ENCODE measurements around the gene TBXA2R.
"Not testable (repeated sequence)": the region's sequence is repeated elsewhere in the genome, so short reads cannot be mapped to it uniquely, and the experiment has no call there.

Gene TBXA2R

DNA sequence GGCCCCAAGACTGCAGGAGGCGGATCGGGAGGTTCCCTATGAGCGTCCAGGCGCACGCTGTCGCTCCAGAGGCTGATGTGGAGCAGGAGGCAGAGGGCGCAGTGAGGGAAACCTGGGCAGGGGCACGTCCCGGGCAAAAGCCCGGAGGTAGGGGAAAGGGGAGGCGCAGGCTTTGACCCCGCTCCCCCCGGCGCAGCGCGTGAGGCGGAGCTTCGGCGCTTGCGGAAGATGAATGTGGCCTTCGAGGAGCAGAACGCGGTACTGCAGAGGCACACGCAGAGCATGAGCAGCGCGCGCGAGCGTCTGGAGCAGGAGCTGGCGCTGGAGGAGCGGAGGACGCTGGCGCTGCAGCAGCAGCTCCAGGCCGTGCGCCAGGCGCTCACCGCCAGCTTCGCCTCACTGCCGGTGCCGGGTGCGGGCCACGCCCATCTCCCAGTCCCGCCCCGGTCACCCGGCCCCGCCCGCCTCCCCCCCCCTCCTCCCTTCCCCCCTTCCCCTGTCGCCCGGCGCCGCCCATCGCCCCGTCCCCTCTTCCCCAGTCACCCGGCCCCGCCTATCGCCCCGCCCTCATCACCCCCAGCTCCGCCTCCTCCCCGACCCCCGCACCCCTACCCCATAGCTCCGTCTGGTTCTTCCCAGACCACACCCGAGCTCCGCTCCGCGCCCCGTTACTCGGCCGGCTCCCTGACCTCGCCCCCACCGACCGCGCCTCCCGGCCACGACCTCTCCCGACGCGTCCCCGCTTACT, 29.8 kb downstream of the TBXA2R start:
- DNase-seq, result no peak

DNA sequence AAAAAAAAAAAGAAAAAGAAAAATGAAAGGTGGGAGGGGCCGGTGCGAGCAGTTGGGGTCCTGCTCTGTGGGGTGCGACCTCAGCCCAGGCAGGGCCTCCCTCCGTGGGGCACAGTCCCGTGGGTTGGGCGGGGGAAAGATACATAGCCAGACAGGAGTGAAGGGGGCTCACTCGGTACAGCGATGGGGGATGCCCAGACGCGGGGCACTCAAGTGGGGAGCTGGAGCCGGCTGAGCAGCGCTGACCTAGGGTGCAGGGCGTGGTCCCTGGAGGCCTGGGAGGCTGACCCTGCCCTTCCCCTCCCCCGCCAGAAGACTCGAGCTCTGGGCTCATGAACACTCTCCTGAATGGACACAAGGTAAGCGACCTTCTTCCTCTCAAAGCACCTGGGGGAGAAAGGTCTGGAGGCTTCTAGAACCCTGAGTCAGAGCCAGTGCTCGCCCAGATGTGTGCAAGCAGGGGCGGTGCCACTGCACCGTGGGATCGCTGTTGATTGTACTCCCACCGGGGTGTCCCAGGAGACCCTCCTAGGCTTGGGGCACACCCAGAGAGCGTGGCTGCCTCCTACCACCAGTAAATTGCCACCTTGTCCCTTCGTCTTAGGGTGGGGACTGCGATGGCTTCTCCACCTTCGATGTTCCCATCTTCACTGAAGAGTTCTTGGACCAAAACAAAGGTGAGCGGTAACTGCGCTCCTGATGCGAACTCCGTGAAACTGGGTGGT, 30.6 kb downstream of the TBXA2R start:
- DNase-seq, result no peak

DNA sequence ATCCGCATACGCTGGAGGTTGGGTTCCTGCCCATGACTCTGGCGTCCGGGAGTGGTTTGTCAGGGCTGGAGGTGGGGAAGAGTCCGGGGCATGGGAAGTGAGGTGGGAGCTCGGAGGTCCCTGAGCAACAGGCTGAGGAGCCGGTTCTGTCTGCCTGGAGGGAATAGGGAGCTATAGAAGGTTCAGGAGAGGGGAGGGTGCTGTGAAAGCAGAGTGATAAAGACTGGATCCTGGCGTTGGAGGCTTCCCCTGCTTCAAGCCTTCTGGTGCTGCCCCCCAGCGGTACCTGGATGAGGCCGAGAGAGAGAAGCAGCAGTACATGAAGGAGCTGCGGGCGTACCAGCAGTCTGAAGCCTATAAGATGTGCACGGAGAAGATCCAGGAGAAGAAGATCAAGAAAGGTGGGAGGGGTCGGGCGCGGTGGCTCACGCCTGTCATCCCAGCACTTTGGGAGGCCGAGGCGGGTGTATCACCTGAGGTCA, 31.4 kb downstream of the TBXA2R start:
- DNase-seq, result no peak

DNA sequence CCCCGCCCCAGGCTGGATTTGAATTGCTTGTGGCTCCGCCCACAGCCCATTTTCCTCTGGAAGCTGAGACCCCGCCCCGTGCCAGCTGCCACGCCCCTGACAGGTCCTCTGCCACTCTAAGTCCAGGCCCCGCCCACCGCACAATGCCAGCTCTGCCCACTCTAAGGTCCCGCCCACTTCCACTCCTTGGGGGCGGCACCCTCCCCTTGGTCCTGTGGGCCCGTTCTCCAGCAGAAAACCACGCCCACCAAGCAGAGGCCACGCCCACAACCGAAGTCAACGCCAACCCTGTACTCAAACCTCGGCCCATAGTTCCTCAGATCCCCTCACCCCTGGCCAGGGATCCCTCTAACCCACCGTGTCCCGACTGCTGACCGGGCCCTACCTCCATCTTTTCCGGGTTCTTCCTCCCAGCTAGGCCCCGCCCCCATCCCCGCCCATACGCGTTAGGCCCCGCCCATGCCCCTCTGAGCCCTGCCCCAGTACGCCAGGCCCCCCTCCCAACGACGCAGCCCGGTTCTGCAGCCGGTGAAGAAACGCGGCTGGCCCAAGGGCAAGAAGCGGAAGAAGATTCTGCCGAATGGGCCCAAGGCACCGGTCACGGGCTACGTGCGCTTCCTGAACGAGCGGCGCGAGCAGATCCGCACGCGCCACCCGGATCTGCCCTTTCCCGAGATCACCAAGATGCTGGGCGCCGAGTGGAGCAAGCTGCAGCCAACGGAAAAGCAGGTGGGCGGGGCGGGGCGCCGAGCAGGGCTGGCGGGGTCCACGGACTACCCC, 32.6 kb downstream of the TBXA2R start:
- peak; percentile 71 to 83 for DNase-seq

DNA sequence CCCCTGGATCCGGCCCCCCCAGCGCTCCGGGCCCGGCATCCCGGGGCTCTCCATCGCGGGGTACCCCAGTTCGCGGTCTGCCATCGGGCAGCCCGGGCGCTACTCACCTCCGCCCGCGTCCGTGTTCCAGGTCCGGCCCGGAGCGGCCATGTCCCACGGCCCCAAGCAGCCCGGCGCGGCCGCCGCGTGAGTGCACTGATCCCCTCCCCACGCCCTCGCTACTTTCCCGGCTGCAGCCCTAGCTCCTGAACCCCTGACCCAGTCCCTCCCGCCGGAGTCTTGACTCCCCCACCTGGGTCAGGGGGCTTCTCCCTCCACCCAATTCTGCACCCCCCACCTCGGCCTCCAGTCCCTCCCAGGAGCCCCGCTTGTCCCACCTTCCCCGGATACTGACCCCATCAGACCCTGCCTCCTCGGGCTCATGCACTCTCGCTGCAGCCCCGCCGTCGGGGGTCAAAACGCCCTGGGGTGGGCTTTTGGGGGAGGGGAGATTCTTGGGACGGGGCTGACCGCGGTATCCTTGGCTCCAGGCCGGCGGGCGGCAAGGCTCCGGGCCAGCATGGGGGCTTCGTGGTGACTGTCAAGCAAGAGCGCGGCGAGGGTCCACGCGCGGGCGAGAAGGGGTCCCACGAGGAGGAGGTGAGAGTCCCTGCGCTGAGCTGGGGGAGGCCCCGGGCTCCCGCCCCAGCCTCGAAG, 33.4 kb downstream of the TBXA2R start:
- DNase-seq, result no peak

DNA sequence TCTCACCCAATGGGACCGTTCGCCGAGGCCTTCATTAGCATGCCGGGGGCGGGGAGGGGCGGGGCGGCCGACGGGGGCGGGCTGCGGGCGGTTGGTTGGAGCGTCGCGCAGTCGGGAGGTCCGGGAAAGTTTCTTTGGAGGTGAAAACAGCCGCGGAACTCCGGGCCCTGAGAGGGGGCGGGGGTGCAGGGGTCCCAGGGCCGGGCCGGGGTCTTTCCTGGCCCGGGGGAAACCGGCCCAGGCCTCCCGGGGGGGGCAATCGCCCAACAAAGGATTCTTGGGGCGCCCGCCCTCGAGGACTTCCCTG, 33.9 kb downstream of the TBXA2R start, which contains the start of gene HMG20B:
TSS of gene HMG20B (plus strand) at position 90 of the 307 bp plus-strand sequence. CDS start 366 bp downstream, outside the sequence.
- no peak for DNase-seq

DNA sequence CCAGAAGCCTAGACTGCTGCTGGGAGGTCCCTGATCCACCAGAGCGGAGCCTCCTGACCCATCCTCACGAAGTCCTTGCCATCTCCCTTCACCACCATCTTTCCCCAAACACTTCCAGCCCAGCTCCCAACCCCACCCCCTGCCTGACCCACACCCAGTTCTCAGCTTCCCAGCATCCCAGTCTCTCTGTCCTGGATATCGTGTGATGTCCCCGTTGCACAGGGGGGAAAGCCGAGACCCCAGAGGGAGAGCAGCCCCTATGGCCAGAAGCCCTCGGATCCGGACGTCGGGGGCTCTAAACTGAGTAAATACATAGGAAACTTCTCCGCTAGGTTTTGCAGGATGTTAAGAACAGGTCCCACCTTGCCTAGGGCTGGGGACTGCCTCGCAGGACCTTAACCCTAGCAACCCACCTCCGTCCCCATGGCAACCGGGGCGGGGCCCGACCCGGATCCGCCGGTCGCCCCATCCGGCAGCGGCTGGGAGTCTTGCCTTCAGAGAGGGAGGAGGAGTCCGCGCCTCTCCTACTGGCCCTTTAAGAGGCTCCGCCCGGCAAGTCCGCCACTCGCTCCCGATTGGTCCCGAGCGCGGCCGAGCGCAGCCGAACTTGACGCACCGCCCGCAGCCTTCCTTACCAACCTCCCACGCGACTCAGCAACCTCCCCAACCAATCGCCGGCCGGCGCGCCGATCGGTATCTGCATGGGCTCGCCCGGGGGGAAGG, 34.4 kb downstream of the TBXA2R start:
- peak; percentile 99 for DNase-seq

DNA sequence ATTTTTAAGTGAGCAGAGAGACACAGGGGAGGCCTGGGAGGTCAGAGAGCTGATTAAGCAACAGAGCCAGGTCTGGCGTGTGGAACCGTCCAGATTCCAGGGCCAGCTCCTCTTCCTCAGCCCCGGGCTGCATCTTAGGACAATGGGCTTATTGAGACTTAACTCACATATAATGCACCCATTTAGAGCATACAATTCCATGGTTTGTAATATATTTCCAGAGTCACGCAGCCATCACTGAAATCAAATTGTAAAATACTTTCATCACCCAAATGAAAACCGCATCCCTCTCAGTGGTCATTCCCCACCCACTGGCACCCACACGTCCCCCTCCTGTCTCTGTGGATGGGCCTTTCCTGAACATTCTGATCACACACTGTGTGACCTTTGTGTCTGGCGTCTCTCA, 36.1 kb downstream of the TBXA2R start:
- DNase-seq, result no peak

DNA sequence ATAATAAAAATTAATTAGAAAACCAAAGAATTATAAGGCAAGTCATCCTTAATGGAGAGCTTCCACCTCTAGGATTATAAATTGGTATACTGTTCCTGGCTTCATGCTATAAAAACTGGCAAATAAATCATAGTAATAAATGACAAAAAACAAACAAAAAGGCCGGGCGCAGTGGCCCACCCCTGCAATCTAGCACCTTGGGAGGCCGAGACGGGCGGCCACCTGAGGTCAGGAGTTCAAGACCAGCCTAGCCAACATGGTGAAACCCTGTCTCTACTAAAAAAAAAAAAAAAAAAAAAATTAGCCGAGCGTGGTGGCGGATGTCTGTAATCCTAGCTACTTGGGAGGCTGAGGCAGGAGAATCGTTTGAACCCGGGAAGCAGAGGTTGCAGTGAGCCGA, 36.6 kb downstream of the TBXA2R start:
- DNase-seq, result not testable (repeated sequence)

DNA sequence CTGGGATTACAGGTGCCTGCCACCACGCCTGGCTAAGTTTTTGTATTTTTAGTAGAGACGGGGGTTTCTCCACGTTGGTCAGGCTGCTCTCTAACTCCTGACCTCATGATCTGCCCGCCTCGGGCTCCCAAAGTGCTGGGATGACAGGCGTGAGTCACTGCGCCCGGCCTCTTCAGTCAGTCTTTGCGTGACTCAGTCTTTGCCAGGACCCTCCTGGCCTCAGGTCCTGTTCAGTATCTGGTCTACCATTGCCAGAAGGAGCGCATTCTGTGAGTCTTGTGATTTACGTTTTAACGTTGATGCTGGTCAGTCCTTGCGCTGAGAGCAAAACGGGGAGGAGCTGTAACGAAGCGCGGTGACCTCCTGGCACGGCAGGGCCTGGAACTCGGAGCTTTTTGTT, 41.5 kb downstream of the TBXA2R start:
- DNase-seq, result no peak

DNA sequence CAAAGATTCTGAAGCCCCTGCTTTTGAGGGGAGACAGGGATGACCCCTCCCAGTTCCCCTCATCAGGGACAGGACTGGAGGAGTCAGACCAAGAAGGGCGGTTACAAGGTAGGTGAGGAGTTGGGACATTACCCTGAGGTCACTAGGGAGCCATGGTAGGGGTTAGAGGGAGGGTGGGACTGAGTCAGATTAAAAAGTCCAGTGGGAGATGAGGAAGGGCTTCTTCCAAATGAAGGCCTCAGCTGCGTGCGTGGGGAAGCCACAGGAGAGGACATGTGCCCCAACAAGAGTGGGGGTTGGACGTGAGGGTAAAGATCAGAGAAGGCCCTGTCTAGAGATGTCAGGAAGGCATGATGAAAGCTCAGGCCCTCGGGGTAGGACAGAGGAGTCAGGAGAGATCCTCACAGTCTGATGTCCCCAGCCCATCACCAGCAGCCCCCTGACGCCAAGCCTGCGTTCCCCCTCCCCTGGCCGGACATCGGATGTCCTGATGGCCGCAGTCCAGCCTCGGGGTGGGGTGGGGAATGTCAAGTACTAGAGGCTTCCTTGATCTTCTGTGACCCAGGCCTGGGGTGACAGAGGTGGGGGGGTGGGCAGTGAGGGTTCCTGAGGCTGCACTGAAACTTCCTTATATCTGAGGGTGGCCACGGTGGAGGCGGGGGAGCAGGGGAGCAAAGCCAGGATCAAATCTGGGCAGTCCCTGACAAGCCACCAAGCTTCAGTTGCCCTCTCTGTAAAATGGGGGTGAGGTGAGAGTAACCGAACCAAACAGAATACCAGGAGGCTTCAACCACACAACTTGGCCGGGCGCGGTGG, 42.8 kb downstream of the TBXA2R start:
- no peak for DNase-seq

DNA sequence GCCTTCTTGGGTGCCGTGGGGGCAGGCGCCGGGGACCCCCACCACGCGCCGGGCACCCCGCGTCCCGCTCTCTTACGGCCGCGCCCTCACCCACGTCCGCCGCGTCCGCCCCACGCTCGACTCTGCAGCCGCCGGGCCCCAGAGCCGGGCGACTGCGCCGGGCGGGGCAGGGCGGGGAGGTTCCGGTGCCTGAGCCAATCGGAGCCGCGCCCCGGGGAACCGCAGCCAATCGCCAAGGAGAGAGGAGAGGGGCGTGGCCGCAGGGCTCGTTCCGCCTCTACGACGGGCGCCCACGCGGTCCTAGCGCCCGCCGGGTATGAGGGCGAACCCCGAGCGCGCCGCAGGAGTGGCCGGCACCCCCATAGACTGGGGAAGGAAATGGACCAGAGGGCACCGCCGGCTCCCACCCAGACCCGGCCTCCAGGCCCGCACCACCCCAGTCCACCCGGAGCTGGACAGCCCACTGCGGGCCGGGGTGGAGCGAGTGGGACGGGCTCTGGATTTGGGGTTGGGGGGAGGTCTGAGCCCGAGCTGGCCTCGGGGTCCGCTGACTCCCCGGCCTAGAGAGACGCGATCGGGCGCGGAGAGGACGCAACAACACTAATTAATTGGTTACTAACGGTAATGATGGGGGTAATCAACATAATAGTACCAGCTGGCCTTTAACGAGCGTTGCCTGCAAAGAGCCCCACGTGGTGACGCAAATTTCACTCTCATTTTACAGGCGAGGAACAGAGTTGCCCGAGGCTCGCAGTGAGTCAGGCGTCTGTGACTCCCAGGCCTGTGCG, 49.0 kb downstream of the TBXA2R start, which contains the start of gene MFSD12:
TSS of gene MFSD12 (minus strand) at position 126 of the 788 bp plus-strand sequence. CDS start 183 bp downstream, outside the sequence.
- DNase-seq, result peak; percentile 91 to 95

DNA sequence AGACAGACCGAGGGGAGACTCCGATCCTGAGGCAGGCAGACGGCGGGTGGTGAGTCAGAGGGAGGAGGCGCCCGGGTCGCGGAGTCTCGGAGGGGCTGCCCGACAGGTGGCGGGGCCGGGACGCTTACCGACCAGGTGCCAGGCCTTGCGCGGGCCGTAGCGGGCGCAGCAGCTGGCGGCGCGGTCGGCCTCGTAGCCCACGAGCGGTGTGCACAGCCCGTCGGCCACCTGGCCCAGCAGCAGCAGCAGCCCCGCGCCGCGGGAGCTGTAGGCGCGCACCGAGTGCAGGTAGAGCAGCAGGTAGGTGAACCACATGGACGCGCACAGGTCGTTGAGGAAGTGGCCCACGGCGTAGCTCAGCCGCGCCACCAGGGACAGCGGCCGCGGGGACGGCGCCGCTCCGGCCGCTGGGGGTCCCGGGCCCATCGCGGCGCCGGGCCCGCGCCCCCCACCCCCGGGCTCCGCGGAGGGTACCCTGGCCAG, 49.7 kb downstream of the TBXA2R start:
- peak in 1 of 2 experiments; percentile 19 for DNase-seq

DNA sequence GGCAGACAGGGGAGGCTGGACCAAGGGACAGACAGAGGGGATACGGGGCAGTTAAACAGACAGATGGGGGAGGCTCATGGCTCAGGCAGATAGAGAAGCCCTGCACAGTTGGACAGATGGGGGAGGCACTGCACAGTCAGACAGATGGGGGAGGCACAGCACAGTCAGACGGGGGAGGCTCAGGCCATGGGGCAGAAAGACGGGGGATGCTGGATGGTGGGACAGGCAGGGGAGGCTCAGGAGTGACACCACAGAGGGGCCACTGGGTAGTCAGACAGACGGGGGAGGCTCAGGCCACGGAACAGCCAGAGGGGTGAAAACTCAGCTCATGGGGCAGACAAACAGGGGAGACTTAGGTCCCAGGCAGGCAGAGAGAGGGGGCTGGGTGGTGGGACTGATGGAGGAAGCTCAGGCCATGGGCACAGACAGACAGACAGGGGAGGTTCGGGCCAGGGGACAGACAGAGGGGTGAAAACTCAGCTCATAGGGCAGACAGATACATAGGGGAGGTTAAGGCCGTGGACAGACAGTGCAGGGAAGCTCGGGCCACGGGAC, 50.2 kb downstream of the TBXA2R start:
- no peak for DNase-seq

DNA sequence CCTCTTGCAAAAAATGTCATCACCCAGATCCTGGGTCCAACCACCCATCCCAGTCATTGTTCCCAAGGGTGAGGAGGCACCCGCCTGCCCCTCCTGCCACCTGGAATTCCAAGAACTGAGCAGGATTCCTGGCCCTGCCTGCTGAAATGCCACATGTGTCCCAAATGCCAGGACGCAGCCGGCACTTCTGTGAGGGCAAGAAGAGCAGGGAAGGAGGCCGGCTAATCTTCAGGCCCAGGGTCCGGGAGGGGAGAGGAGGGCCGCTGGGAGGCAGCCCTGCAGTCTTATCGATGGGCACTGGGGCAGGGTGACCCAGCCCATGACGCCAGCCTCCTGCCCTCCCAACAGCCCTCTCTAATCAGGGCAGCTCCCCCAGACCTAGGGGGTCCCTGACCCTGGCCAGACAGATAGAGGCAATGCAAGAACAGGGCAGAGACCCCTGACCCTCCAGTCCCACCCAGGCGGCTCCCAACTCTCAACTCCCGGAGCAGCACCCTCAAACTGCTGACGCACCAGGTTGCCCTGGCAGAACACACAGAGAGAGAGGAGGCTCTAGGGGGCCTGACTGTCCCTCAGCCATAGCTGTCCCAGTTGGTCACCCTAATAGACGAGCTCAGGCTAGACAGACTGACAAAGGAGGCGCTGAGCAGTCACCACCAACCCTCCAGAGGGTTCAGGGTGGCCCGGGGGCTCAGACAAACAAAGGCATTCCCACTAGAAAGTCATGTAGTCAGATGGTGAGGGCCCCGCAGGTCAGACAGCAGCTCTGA, 50.8 kb downstream of the TBXA2R start:
- no peak for DNase-seq

DNA sequence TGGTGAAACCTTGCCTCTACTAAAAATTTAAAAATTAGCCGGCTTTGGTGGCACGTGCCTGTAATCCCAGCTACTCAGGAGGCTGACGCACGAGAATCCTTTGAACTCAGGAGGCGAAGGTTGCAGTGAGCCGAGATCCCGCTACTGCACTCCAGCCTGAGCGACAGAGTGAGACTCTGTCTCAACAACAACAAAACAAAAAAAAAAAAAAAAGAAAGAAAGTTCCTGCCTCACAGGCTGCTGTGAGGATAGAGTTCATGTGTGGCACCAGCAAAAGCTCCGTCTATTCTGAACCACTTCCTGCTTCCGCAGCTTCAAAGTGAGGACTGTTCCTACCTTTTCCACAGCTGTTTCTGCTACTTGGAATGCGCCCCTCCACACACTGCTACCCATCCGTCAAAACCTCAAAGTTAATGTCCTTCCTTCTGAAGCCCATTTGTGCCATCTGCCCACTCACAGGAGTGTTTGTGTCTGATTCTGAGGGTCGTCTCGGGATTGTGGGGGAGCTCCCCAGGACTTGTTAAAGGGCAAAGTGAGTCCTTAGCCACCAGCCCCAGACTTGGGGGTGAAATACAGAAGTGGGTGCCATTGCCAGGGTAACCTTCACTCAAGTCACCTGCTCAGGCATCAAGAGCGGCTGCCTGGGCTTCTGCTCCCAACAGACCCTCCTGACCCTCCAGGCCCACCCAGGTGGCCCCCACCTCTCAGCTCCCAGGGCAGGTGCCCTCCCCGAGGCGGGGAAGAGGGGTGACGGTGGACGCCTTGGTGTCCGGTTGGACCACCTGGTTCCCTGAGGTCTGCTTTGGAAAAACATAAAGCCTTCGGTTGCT, 52.2 kb downstream of the TBXA2R start:
- no peak for DNase-seq

DNA sequence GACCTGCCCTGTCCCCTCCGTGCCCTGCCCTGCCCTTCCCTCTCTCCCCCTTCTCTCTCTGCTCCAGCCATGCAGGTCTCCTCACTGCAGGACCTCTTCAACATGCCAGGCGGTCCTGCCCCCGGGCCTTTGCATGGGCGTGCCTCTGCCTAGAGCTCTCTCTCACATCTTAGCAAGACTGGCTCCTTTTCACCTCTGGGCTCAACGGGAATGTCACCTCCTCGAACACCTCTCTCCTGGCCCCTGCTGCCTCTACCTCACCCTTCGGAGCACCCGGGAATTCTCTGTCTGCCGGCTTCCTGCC, 54.9 kb downstream of the TBXA2R start:
- no peak for DNase-seq
